HG02642 (cell line): ENCODE results near the gene FBXO17.

Source experiments
- ATAC-seq: cut with Tn5 transposase; IDR thresholded peaks from one replicate; pipeline ENCODE4 v1.9.1; 2021; ENCODE audit warnings: mild to moderate bottlenecking; ENCODE audit not compliant: unreplicated experiment, poor library complexity

FBXO17 gene

DNA sequence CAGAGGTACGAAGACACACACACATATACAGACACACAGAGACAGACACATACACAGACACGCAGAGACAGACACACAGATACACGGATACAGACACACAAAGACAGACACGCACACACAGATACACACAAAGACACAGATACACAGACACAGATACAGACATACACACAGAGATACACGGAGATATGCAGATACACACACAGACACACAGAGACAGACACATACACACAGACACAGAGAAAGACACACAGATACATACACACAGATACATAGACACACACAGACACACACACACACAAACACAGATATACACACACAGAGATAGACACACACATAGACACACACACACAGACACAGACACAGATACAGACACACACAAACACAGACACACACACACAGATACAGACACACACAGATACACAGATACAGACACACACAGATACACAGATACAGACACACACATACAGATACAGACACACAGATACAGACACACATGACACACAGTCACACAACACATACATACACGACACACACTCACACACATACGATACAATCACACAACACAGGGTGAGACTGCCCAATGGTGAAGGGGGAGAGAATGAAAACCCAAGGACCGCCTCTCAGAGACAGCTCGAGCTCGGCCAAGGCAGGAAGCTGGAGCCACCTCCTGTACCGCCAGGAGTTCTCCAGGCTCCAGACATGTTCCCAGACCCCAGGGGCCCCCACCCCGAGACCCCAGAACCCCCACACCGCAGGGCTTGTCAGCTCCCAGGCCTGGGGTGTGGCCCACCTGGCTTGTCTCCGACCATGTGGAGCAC is 54.7 kb downstream of the FBXO17 start:
- no peak for ATAC-seq

DNA sequence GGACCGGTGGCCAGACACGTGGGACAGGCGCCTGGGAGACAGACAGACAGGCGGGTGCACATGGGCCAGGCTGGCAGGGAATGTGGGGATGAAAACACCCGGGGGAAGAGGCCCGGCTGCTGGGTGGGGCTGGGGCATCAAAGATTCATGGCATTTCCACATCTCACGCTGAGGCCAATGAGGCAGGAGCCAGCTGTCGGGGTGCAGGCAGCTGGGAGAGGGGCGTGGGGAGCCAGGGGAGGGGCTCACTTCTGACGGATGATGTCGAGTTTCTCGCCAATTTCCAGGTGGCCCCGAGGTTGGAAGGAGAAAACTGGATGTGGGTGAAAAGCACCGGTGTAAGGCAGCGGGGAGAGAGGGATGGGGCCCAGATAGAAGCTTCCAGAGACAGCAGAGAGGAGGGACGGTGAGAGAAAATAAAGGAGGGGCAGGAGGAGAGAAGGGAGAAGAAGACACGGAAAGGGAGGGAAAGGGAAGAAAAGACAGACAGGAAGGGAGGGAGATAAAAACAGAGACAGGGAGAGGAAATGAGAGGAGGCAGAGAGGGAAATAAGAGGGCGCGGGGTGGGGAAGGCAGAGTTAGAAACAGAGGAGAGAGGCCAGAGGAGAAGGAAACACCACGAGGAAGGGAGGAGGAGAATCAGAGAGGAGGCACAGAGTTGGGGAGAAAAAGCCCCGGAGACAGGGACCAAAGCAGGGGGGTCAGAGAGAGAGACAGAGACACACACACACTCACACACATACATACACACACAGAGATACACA is 55.5 kb downstream of the FBXO17 start:
- no peak for ATAC-seq

DNA sequence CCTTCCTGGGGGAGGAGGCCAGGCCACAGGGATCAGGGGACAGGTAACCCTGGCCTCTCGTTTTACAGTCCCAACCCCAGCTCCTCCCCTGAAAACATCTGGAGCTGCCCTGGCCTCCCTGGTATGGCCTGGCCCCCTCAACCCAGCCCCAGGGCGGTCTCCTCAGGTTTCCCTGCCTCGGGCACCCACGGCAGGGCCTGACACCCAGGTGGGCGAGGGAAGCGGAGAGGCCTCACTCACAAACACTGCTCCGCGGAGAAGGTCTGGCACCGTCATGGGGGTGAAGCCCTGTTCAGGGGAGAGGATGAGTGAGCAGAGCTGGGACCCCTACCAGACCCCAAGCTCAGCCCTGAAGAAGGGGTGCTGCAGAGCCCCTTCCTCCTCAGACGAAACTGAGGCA is 57.0 kb downstream of the FBXO17 start:
- no peak for ATAC-seq

- ATAC-seq: no peak
Measured at GRCh38 chr19:38917921-38918491, 57.5 kb downstream of the FBXO17 start.

GRCh38 chr19:38917516-38917915 is 58.0 kb downstream of the FBXO17 start:
- no peak for ATAC-seq

DNA sequence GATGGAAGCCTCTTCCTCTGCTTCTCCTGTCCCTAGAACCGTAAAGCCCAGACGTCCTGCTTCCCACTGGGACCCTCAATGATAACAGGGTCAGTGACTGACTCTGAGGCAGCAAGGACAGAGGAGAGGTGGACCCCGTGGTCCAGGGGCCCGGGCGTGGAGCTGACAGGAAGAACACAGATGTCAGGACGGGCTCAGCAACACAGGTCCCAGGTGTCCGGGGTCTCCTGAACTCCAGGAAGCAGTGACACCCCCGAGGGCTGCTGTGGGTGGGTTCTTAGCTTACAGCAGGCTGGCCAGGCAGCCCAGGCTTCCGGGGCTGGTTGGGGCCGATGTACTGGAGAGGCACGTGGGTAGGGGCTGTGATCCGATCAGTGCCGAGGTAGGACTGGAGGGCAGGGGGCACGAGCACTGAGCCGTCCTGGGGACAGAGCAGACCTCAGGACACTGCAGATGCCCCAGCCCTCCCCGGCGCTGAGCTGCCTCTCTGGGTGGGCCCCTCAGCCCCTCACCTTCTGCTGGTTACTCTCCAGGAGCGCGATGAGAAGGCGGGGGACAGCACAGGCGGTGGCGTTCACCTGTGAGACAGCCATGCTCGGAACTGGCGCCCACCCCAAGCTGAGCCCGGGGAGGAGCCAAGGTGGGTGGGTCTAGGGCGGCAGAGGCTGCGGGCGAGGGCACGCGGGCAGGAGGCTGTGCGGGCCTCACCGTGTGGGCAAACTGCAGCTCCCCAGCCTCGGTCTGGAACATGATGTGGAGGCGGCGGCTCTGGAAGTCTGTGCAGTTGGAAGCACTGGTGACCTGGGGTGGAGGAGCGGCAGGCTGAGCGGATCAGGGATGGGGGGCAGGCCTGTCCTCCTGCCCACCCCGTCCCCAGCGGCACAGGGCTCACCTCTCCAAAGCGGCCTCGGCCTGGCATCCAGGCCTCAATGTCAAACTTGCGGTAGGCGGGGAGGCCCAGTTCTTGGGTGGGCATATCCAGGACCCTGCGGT is 59.9 kb downstream of the FBXO17 start:
- ATAC-seq: no peak

DNA sequence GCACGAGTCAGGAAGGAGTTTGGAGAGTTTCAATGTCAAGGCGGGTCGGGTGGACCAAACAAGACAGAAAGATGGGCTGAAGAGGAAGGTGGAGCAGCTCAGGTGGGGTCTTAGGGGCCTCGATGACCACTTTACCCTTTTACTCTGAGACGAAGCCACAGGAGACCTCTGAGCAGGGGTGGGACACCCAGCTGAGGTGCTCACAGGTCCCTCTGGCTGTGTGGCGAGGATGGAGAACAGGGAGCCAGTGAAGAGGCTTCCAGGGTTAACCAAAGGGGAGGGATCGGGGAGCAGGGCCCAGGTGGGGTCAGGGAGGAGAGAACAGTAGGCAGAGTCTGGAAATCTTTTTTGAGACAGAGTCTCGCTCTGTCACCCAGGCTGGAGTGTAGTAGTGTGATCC is 61.6 kb downstream of the FBXO17 start:
- ATAC-seq: no peak

DNA sequence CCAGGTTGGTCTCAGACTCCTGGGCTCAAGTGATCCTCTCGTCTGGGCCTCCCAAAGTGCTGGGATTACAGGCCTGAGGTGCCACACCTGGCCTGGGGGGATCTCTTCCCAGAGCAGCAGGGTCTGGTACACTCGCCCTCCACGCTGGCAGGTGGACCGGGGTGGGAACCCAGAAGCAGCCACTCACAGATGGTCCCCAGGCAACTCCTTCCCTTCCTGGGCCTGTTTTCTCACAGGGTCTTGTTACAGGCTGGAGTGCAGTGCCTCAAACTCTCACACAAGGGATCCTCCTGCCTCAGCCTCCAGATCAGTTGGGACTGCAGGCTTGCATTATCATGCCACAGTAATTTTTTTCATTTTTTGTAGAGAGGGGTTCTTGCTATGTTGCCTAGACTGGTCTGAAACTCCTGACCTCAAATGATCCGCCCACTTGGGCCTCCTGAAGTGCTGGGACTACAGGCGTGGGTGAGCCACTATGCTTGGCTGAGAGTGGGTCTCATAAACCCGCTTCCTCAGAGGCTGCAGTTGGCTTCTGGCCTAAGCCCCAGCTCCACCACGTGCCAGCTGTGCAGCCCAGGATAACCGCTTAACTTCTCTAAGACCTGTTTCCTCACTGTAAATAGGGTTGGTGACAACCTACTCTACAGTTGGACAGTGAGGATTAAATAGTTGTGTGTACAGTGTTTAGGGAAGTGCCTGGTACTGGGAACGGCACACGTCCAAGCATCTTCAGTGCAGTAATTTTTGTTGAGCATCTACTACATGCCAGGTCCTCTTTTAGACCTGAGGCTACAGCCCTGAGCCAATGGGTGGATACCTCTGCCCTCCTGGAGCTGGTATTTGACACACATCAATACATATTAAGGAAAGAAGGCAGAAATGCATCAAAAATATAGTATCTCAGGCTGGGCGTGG is 62.7 kb downstream of the FBXO17 start:
- no peak for ATAC-seq

GRCh38 chr19:38911388-38912001 is 64.0 kb downstream of the FBXO17 start:
- no peak for ATAC-seq

- ATAC-seq: no peak
Measured at GRCh38 chr19:38910488-38910887, 65.1 kb downstream of the FBXO17 start.

DNA sequence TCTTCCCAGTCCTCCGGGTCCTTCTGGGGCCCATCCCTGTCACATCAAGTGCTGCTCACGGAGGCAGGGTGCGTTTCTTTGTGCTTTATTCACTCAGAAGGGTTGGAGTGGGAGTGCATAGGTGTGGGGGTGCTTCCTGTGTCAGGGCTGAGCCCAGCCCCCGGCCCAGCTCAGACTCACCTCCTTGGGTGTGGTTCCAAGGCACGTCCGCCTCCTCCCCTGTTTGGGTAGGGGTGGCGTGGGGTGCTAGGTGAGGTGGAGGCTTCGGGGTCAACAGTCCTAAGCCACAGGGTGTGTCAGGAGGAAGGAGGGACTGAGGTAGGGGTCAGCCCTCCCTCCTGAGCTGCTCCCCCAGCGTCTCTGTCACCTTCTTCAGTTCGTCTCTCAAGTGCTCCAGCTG is 66.6 kb downstream of the FBXO17 start:
- ATAC-seq: no peak

GRCh38 chr19:38907670-38908069 is 67.9 kb downstream of the FBXO17 start:
- ATAC-seq: no peak

DNA sequence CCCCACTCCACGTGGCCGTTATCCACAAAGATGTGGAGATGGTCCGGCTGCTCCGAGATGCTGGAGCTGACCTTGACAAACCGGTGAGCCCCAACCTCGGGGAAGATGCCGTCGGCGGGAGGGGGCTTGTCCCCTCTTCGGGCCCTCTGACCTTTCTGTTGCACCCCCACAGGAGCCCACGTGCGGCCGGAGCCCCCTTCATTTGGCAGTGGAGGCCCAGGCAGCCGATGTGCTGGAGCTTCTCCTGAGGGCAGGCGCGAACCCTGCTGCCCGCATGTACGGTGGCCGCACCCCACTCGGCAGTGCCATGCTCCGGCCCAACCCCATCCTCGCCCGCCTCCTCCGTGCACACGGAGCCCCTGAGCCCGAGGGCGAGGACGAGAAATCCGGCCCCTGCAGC is 68.3 kb downstream of the FBXO17 start:
- no peak for ATAC-seq

DNA sequence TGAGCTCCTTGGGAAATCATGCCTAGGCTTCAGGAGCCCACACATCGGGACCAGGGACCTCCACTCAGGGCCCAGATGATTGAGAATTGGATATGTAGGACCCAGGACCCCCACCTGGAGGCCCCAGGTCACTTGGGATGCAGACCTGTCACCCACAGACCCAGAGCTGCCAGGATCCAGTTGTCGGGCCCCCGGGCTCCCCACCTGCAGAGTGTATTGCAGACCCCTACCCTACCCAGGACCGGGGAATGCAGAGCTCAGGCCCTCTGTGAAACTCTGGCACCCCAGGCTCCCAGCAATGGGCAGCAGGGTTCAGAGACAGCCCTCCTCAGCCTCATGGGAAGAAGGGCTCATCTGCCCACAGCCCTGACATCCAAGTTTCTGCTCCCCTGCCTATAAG is 69.9 kb downstream of the FBXO17 start:
- no peak for ATAC-seq

GRCh38 chr19:38904581-38905539 is 70.7 kb downstream of the FBXO17 start:
- no peak for ATAC-seq

GRCh38 chr19:38901683-38902082 is 73.9 kb downstream of the FBXO17 start:
- no peak for ATAC-seq

GRCh38 chr19:38900743-38901190 is 74.8 kb downstream of the FBXO17 start:
- no peak for ATAC-seq

GRCh38 chr19:38900202-38900629 is 75.3 kb downstream of the FBXO17 start:
- no peak for ATAC-seq
